Measurements from ENCODE around the gene PDE4B.

The PDE4B gene

DNA sequence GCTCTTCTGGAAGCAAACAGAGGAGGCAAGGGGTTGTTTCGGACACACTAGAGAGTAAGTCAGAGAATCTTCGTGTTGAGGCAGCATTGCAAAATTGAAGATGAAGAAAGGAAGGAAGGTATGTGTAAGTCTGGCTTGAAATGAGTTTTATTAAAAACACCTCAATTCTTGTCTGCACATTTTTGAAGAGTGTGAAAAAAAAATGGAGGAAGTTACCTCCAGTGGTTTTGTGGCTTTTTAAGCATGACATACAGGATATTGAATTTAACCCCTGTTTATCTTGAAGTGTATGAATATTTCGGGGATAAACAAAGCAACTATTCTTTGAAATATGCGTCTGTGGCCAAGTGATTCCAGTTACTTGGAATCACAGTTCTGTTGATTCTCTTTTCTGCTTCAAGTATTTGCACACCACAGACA is 538.0 kb downstream of the PDE4B start:
- TF ChIP-seq, protein P1, sequence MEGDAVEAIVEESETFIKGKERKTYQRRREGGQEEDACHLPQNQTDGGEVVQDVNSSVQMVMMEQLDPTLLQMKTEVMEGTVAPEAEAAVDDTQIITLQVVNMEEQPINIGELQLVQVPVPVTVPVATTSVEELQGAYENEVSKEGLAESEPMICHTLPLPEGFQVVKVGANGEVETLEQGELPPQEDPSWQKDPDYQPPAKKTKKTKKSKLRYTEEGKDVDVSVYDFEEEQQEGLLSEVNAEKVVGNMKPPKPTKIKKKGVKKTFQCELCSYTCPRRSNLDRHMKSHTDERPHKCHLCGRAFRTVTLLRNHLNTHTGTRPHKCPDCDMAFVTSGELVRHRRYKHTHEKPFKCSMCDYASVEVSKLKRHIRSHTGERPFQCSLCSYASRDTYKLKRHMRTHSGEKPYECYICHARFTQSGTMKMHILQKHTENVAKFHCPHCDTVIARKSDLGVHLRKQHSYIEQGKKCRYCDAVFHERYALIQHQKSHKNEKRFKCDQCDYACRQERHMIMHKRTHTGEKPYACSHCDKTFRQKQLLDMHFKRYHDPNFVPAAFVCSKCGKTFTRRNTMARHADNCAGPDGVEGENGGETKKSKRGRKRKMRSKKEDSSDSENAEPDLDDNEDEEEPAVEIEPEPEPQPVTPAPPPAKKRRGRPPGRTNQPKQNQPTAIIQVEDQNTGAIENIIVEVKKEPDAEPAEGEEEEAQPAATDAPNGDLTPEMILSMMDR (conservative IDR thresholded peaks at IDR 0.05) = no peak
- peak overlapping the region; percentile 86 for H3K27ac ChIP-seq

DNA sequence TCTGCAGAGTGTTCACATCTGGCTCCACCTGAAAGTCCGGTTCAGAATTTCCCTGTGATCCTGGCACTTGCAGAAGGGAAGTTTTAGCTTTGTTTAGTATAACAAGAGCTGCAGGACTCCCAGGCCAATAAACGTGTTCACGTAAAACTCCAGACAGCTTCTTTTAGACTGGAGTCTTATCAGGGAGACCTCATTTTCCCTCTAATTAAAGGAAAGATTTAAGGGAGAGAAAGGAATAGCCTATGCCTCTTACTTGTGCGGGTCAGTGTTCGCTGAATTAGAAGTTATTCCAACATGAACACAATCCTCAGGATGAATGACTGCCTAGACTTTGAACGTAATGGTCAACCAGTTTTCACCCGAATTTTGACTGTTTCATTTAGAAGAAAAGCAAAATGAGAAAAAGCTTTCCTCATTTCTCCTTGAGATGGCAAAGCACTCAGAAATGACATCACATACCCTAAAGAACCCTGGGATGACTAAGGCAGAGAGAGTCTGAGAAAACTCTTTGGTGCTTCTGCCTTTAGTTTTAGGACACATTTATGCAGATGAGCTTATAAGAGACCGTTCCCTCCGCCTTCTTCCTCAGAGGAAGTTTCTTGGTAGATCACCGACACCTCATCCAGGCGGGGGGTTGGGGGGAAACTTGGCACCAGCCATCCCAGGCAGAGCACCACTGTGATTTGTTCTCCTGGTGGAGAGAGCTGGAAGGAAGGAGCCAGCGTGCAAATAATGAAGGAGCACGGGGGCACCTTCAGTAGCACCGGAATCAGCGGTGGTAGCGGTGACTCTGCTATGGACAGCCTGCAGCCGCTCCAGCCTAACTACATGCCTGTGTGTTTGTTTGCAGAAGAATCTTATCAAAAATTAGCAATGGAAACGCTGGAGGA is 539.2 kb downstream of the PDE4B start:
- TF ChIP-seq, protein P1 (conservative IDR thresholded peaks at IDR 0.05) = peak; percentile 35; the same call in 1 of the 2 replicates
- peak overlapping the region; percentile 86 for H3K27ac ChIP-seq

DNA sequence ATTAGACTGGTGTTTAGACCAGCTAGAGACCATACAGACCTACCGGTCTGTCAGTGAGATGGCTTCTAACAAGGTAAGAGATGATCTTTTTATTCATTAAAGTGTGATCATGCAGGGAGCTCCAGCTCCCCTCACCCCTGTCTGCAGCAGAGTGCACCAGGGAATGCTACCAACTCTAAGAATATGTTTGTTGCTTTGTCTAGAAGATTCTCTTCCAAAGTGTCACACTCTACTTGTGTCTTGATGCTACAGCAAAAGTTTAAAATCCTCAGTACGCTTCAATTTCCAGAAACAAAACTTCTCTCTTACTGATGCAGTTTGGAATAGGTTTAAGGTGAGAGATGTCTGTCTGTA is 539.8 kb downstream of the PDE4B start:
- H3K27ac ChIP-seq = peak overlapping the region; percentile 86
- TF ChIP-seq, protein P1 (conservative IDR thresholded peaks at IDR 0.05) = no peak

DNA sequence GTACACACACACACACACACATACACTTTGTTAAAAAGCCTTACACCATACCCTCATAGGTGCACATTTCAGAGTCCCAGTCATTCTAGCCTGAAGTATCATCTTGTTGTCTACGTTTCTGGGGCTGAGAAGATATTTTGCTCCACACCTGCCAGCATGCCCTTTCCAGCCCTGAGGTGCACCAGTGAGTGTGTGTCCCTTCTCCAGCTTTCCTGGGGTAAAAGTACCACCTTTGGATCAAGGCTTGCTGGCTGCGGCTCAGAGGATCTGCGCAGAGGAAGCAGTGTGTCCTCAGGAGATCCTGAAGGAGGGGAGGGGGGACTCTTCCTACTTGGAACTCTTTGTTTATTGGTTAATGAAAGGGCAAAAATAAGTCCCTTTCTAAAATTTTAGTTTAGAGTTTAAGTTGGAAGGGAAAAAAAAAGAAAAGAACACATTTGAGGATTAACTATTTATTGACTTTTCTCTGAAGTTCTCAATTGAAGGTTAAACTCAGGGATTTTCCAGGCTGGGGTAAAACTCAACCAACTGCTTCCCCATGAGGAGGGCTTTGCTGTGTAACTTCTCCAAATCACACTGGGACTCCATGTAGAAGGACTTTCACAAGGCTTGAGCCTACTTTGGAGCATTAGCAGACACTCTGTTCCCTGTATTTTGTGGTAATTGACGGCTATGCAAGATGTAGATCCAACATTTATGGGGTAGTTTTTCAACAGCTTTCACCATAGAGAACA is 540.9 kb downstream of the PDE4B start:
- TF ChIP-seq, protein P1 (conservative IDR thresholded peaks at IDR 0.05) = no peak
- peak overlapping the region; percentile 86 for H3K27ac ChIP-seq

DNA sequence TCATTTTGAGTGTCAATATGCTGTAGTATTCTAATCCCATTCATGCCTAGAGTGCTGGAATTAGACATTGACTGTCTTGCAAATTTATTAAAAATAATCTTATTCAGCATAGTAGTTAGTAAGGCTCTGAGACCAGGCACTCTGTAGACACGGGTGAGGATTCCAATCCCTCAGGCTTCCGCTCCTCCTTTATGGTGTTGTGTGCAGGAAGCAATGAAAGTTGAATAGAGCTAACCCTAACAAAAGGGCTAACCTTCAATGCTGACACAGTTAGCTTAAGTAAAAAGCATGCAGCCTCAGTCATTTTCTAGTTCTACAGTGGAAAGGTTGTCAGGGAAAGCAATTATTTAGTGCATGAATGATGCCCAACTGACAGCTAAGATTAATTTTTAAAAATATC is 541.6 kb downstream of the PDE4B start:
- TF ChIP-seq, protein P1 (conservative IDR thresholded peaks at IDR 0.05) = no peak
- no peak overlapping the region for H3K27ac ChIP-seq

DNA sequence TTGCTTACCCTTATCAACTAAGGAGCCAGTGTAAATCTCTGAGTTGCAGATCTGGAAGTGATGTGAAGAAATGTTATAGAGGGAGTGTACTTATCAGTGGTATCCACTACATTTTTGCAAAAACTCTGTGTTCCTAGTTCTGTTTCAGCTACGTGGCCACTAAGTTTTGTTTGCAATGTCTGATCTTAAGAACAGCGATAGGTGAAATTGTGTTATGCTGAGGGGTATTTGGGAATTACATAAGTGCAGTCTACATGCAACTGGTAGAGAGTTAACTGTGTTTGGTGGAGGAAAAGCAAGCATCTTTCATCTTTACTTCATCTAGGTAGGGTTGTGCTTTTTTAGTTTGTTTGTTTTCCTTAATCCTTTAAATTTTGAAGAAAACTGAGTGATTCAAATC is 542.4 kb downstream of the PDE4B start:
- H3K27ac ChIP-seq = no peak overlapping the region
- TF ChIP-seq, protein P1 (conservative IDR thresholded peaks at IDR 0.05) = no peak

DNA sequence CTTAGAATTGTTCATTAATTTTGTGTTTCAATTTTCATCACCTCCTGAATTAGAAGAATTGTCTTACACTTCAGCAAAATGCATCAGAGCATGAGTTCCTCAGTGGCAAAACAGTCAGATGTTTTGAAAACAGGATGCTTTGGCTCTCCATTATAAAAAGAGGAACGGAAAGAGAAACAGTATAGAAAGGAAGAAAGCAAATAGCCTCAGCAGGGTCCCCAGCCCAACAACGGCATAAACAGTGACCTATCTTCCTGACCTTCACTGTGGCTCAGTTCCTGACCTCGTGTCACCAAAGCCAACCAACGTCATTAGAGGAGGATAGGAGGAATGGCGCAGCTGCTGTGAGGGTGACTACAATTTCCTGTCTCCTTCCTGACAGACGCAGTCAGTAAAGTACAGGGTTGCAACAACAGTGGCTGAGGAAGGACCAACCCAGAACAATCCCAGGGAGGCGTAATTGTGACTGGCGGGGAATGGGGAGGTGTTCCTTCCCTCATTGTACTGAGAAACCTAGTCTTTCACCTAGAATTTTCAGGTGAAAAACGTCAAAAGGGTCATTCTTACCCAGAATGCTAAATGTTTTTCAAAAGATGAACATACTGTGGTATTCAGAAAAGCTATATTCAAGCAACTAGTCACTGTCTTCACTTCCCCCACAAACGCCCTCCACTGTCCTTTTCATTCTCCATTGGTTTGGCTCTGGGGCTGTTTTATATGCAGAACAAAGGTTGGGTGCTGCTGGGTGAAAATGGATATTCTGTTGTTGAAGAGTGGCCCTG is 543.4 kb downstream of the PDE4B start:
- no peak overlapping the region for H3K27ac ChIP-seq
- TF ChIP-seq, protein P1 (conservative IDR thresholded peaks at IDR 0.05) = no peak

Measured in VCaP (cell line).